ENCODE measurements around the gene RPUSD4.

- TF ChIP-seq CTCF (conservative IDR thresholded peaks at IDR 0.05; ENCODE audit: low read length), result no peak
- TF ChIP-seq EZH2phosphoT487 (IDR thresholded peaks at IDR 0.05; ENCODE audit: borderline replicate concordance), result no peak
These were observed 725 bp upstream of the RPUSD4 start for GRCh38 chr11:126212089-126212660.

All from Loucy (cell line).